Measurements from ENCODE around the gene RNASE8. TPM values are rescaled to one million over a fixed set of nuclear protein-coding genes. Genes with fewer than 3 reads are reported as not detected.
A peak's percentile ranks its signal among the peaks of the same experiment; 100 is the strongest.

Gene RNASE8
- total and polyA plus RNA-seq, 2 of the 8 experiments (the other 6 are each of a cell fraction or from before 2014, with no cell fraction given), result not detected

DNA sequence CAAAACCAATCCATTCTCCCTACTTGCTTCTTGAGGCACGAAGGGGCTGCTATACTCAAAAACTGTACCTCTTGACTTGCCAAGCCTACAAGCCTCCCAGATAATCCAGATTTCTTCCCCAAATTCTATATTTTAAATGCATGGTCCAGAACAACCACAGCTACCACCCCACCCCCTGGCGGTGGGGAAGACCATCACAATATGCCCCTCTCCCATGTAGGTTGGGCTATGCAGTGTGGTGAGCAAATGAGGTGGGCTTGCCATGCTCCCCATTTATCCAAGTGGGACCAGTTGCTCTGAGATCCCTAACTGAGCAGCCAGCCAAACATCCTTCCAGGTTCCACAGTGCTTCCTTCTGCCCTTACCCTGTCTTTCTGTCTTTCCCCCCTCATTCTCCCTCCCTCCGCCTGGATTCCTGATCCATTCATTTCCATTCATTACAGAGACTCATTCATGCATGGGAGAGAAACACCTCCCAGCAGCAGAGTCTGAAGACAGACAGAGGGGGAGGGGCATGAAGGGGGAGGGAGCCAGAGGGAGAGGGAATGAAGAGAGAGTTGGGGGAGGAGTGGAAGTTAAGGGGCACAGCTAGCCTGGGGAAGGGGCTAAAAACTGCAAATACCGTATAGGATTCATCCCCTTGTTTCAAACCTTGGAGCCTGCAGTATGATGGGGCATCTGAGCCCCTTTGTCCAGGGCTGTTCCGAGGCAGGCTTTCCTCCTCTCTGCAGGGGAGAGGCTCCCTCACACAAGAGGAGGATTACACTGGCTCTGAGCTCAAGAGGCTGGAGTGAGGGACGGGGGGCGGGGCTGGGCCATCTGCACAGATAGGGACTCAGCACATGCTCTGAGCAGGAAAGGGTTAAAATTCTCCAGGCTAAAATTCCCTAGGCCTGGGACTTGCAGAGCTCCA is 36.4 kb downstream of the RNASE8 start:
- Histone ChIP-seq H3K9me3 (ENCODE audit: insufficient read depth in 2 of 2, low read depth in 1 of 2, low read length in 1 of 2) (no peaks in the 10 kb centered on the region), H2BK20ac (ENCODE audit: low read length) (peak overlapping the region; percentile 95), H2BK15ac (ENCODE audit: low read length) (peak overlapping the region; percentile 92; the same call in 1 of the 2 replicates), H2BK12ac (ENCODE audit: low read depth, low read length) (peak overlapping the region; percentile 63; the same call in 1 of the 2 replicates), H3K4me1 (replicated peaks in 1 of 4; ENCODE audit: control insufficient read depth in 3 of 4, insufficient read depth in 4 of 4, low read length in 3 of 4) (peaks cover 16 to 35% (median 24%) of the 10 kb centered on the region in 4 experiments), H3K4me3 (ENCODE audit: extremely low read depth in 1 of 4, insufficient read depth in 2 of 4, low read depth in 3 of 4, low read length in 4 of 4) (peak overlapping the region; percentile 29 to 64 (median 52)), H2BK5ac (ENCODE audit: low read depth, low read length) (peak overlapping the region; percentile 83; the same call in 1 of the 2 replicates), H2BK120ac (replicated peaks; ENCODE audit: low read depth, low read length) (no peak overlapping the region), H3K79me2 (ENCODE audit: control insufficient read depth in 1 of 2, insufficient read depth in 2 of 2, low read length in 2 of 2) (peaks cover 4 to 36% of the 10 kb centered on the region in 2 experiments), H3K56ac (replicated peaks; ENCODE audit: insufficient read length, low read depth, low read length) (peak overlapping the region; percentile 5), H4K91ac (replicated peaks; ENCODE audit: insufficient read length, low read length) (peak overlapping the region; percentile 67), H2AFZ (ENCODE audit: low read length) (no peak overlapping the region), H4K8ac (ENCODE audit: extremely low read depth, insufficient read depth, low read length) (no peak overlapping the region), H3K4ac (replicated peaks; ENCODE audit: insufficient read length, low read depth, low read length) (peak overlapping the region; percentile 23), H3K79me1 (ENCODE audit: low read depth, low read length) (peaks cover 8% of the 10 kb centered on the region), H3K9ac (replicated peaks in 1 of 4; ENCODE audit: extremely low read depth in 1 of 4, low read depth in 3 of 4, low read length in 3 of 4) (peak overlapping the region in 3 of 4 experiments; percentile 47 to 54 (median 50); a peak in 5 of 7 replicates), H4K5ac (ENCODE audit: insufficient read length, low read depth, low read length) (peak overlapping the region; percentile 53), H3K14ac (ENCODE audit: insufficient read length) (no peak overlapping the region), H3K36me3 (ENCODE audit: control insufficient read depth in 2 of 4, insufficient read depth in 4 of 4, low read length in 3 of 4) (peaks cover 11 to 35% (median 28%) of the 10 kb centered on the region in 4 experiments), H4K20me1 (replicated peaks in 1 of 2; ENCODE audit: control insufficient read depth in 1 of 2, insufficient read depth in 2 of 2, low read length in 2 of 2) (peaks cover 8 to 11% of the 10 kb centered on the region in 2 experiments), H3K4me2 (ENCODE audit: insufficient read depth in 1 of 2, low read depth in 2 of 2, low read length in 2 of 2) (peak overlapping the region; percentile 89 to 90), H3K23ac (ENCODE audit: insufficient read length) (no peak overlapping the region), H3K27ac (ENCODE audit: low read depth, low read length) (peak overlapping the region; percentile 83), H3K23me2 (ENCODE audit: low read depth, low read length) (peaks cover 12% of the 10 kb centered on the region), H2AK5ac (ENCODE audit: low read depth, low read length) (0 out of 2 replicates have a peak overlapping the region, but pooled peaks have one; percentile 92), H3K18ac (ENCODE audit: extremely low read depth, low read length) (peak overlapping the region; percentile 76), H3K27me3 (replicated peaks in 1 of 4; ENCODE audit: control insufficient read depth in 3 of 4, extremely low read depth in 1 of 4, insufficient read depth in 3 of 4, low read length in 3 of 4) (no peaks in the 10 kb centered on the region)
- FAIRE-seq (peak; percentile 63), DNase-seq (ENCODE audit: low read depth in 1 of 2, low spot score in 2 of 2) (peak in 1 of 2 experiments; percentile 82)
- WGBS, 2 experiments (ENCODE audit: extremely low coverage in 1 of 2, insufficient coverage in 1 of 2, insufficient read length in 1 of 2, insufficient replicate concordance in 2 of 2, low coverage in 1 of 2, low lambda C conversion rate in 2 of 2, missing lambda C conversion rate in 1 of 2), result 11% methylated on average over 6 of the region's 7 CpGs; no CpG with 5 or more reads in 1 of the 2 experiments
- CTCF ChIA-PET (ENCODE audit: partially characterized antibody), result interaction anchor here (0.8 to 7.8 kb wide), 22 partner anchors 12 to 403 kb away, joined by 3 to 239 read pairs (median 8); partner anchors contain the start of genes ARHGEF40 and TMEM253
- POLR2A ChIA-PET (ENCODE audit: partially characterized antibody), result interaction anchor here (0.7 to 7.8 kb wide), 12 partner anchors 8 to 172 kb away, joined by 3 to 148 read pairs (median 5); partner anchors contain the start of genes ARHGEF40, RNASE8 and TMEM253
- TF ChIP-seq YY1 (IDR thresholded peaks at IDR 0.05; ENCODE audit: low read depth, low read length), result no peak
- no peak for TF ChIP-seq RFX5 (IDR thresholded peaks at IDR 0.05; ENCODE audit: borderline replicate concordance, low read depth, low read length)
- TF ChIP-seq CBX8 (IDR thresholded peaks at IDR 0.05; ENCODE audit: borderline replicate concordance, low read depth, low read length), result no peak
- peak; percentile 10; the same call in 1 of the 2 replicates for TF ChIP-seq SP1 (IDR thresholded peaks at IDR 0.05; ENCODE audit: low read depth, low read length)
- TF ChIP-seq ZNF274 (IDR thresholded peaks at IDR 0.05; ENCODE audit: borderline replicate concordance, extremely low read depth, low read length), result no peak
- TF ChIP-seq HDAC6 (IDR thresholded peaks at IDR 0.05; ENCODE audit: low read depth, low read length), result no peak
- no peak for TF ChIP-seq RNF2 (IDR thresholded peaks at IDR 0.05; ENCODE audit: borderline replicate concordance, low read depth, low read length, missing control alignments, poor library complexity, severe bottlenecking)
- no peak for TF ChIP-seq KDM5A (IDR thresholded peaks at IDR 0.05; ENCODE audit: low read length)
- TF ChIP-seq CTBP2 (IDR thresholded peaks at IDR 0.05; ENCODE audit: borderline replicate concordance, insufficient read depth, insufficient read length, low read length), result peak; percentile 75
- TF ChIP-seq GABPA (IDR thresholded peaks at IDR 0.05; ENCODE audit: borderline replicate concordance, insufficient read depth, low read length), result no peak
